MM.1S (cell line): Measurements from ENCODE around the gene ATP1A4.

Experiments
- DNase-seq: peaks from one replicate; pipeline ENCODE4 v3.0.0-alpha.2; 2015
- H2AFZ ChIP-seq: fragments of 300-600 bp; sonication (generic); 2 replicates; pipeline ENCODE4 v1.6.0; 2016; ENCODE audit warnings: antibody characterized with exemption, low read length
- H3F3A ChIP-seq: fragments of 300-600 bp; sonication (generic); 2 replicates; pipeline ENCODE4 v1.6.1; 2016; ENCODE audit warnings: mild to moderate bottlenecking, antibody characterized with exemption, low read length, moderate library complexity, mixed read lengths; ENCODE audit not compliant: insufficient read depth
- H3K27ac ChIP-seq: fragments of 300-600 bp; sonication (generic); 2 replicates; pipeline ENCODE4 v1.5.1; 2016; ENCODE audit warnings: mild to moderate bottlenecking, low read length
- H3K27me3 ChIP-seq: fragments of 300-600 bp; sonication (generic); replicated peaks from 2 replicates; pipeline ENCODE4 v1.6.0; 2016; ENCODE audit warnings: low read length; ENCODE audit not compliant: insufficient read depth
- H3K36me3 ChIP-seq: fragments of 300-600 bp; sonication (generic); replicated peaks from 2 replicates; pipeline ENCODE4 v1.6.1; 2016; ENCODE audit warnings: mild to moderate bottlenecking, low read length, mixed read lengths; ENCODE audit not compliant: insufficient read depth
- H3K4me1 ChIP-seq: fragments of 300-600 bp; sonication (generic); 2 replicates; pipeline ENCODE4 v1.6.1; 2016; ENCODE audit warnings: low read length, mixed read lengths
- H3K4me2 ChIP-seq: fragments of 300-600 bp; sonication (generic); 2 replicates; pipeline ENCODE4 v1.6.0; 2016; ENCODE audit warnings: low read depth, low read length
- H3K4me3 ChIP-seq: fragments of 300-600 bp; sonication (generic); 2 replicates; pipeline ENCODE4 v1.5.1; 2016; ENCODE audit warnings: low read length, mixed read lengths
- H3K79me2 ChIP-seq: fragments of 300-600 bp; sonication (generic); 2 replicates; pipeline ENCODE4 v1.6.1; 2016; ENCODE audit warnings: mixed run types, low read length, mixed read lengths
- H3K9ac ChIP-seq: fragments of 300-600 bp; sonication (generic); 2 replicates; pipeline ENCODE4 v1.6.1; 2016; ENCODE audit warnings: low read length, mixed read lengths
- H3K9me2 ChIP-seq: fragments of 300-600 bp; sonication (generic); replicated peaks from 2 replicates; pipeline ENCODE4 v1.6.1; 2016; ENCODE audit warnings: mild to moderate bottlenecking, low read length, mixed read lengths; ENCODE audit not compliant: insufficient read depth
- H3K9me3 ChIP-seq: fragments of 300-600 bp; sonication (generic); replicated peaks from 2 replicates; pipeline ENCODE4 v1.6.1; 2016; ENCODE audit warnings: mild to moderate bottlenecking, low read length, mixed read lengths; ENCODE audit not compliant: insufficient read depth
- H4K20me1 ChIP-seq: fragments of 300-600 bp; sonication (generic); 2 replicates; pipeline ENCODE4 v1.6.1; 2016; ENCODE audit warnings: mild to moderate bottlenecking, low read length, moderate library complexity, mixed read lengths; ENCODE audit not compliant: insufficient read depth
- CTCF ChIP-seq: fragments of 300-600 bp; sonication (generic); IDR thresholded peaks from 2 replicates; pipeline ENCODE4 v1.5.1; 2016; ENCODE audit warnings: antibody characterized with exemption, low read length, mixed read lengths
- EZH2 ChIP-seq: fragments of 300-600 bp; sonication (generic); optimal IDR thresholded peaks from 2 replicates; pipeline ENCODE3; 2017; ENCODE audit warnings: low read depth, mild to moderate bottlenecking, antibody characterized with exemption, low read length, mixed read lengths
- EZH2phosphoT487 ChIP-seq: fragments of 300-600 bp; sonication (generic); IDR thresholded peaks from 2 replicates; pipeline ENCODE4 v1.6.1; 2018; ENCODE audit warnings: antibody characterized with exemption, low read length

The ATP1A4 gene

GRCh38 chr1:160209321-160210046 lies 58.1 kb downstream of the ATP1A4 start:
- Histone ChIP-seq H2AFZ (no peak overlapping the region), H4K20me1 (no peaks in the 10 kb centered on the region), H3K9me3 (no peaks in the 10 kb centered on the region), H3K79me2 (peaks cover 57% of the 10 kb centered on the region), H3F3A (peaks cover 20% of the 10 kb centered on the region), H3K36me3 (no peaks in the 10 kb centered on the region), H3K9ac (no peak overlapping the region), H3K4me1 (peaks cover 17% of the 10 kb centered on the region), H3K4me3 (no peak overlapping the region), H3K27me3 (no peaks in the 10 kb centered on the region), H3K9me2 (no peaks in the 10 kb centered on the region), H3K27ac (no peak overlapping the region), H3K4me2 (no peak overlapping the region)
- TF ChIP-seq CTCF (no peak), EZH2 (no peak)
- DNase-seq: no peak

GRCh38 chr1:160210561-160210960 lies 59.2 kb downstream of the ATP1A4 start:
- Histone ChIP-seq H3K9me2 (no peaks in the 10 kb centered on the region), H3F3A (peaks cover 15% of the 10 kb centered on the region; the same call in 1 of the 2 replicates), H3K79me2 (peaks cover 54% of the 10 kb centered on the region), H2AFZ (no peak overlapping the region), H3K9me3 (no peaks in the 10 kb centered on the region), H3K4me3 (no peak overlapping the region), H3K36me3 (no peaks in the 10 kb centered on the region; the same call in 1 of the 2 replicates), H3K27ac (no peak overlapping the region), H4K20me1 (no peaks in the 10 kb centered on the region), H3K9ac (no peak overlapping the region), H3K4me1 (peaks cover 12% of the 10 kb centered on the region), H3K4me2 (no peak overlapping the region), H3K27me3 (no peaks in the 10 kb centered on the region)
- TF ChIP-seq CTCF: no peak
- no peak for TF ChIP-seq EZH2
- TF ChIP-seq EZH2phosphoT487: no peak
- no peak for DNase-seq

- Histone ChIP-seq H3K27ac (no peak overlapping the region), H3K36me3 (no peaks in the 10 kb centered on the region; the same call in 1 of the 2 replicates), H4K20me1 (no peaks in the 10 kb centered on the region)
Measured at GRCh38 chr1:160211046-160211790, 59.8 kb downstream of the ATP1A4 start.

More at GRCh38 chr1:160211046-160211790, 59.8 kb downstream of the ATP1A4 start:
- TF ChIP-seq EZH2phosphoT487 (no peak), CTCF (no peak), EZH2 (no peak)
- Histone ChIP-seq H3F3A (peaks cover 10% of the 10 kb centered on the region; the same call in 1 of the 2 replicates), H3K79me2 (peaks cover 48% of the 10 kb centered on the region), H3K4me1 (peaks cover 8% of the 10 kb centered on the region), H3K4me3 (no peak overlapping the region), H3K9me3 (no peaks in the 10 kb centered on the region), H3K9me2 (no peaks in the 10 kb centered on the region), H3K27me3 (no peaks in the 10 kb centered on the region), H2AFZ (no peak overlapping the region), H3K4me2 (no peak overlapping the region), H3K9ac (no peak overlapping the region)
- DNase-seq: no peak
